GM19035 (cell line): Measurements from ENCODE around the gene ZYX.
"Not testable (repeated sequence)": the region's sequence is repeated elsewhere in the genome, so short reads cannot be mapped to it uniquely, and the experiment has no call there.

Source experiments
- ATAC-seq: cut with Tn5 transposase; IDR thresholded peaks from one replicate; pipeline ENCODE4 v1.9.1; 2021; ENCODE audit not compliant: unreplicated experiment

Gene ZYX

DNA sequence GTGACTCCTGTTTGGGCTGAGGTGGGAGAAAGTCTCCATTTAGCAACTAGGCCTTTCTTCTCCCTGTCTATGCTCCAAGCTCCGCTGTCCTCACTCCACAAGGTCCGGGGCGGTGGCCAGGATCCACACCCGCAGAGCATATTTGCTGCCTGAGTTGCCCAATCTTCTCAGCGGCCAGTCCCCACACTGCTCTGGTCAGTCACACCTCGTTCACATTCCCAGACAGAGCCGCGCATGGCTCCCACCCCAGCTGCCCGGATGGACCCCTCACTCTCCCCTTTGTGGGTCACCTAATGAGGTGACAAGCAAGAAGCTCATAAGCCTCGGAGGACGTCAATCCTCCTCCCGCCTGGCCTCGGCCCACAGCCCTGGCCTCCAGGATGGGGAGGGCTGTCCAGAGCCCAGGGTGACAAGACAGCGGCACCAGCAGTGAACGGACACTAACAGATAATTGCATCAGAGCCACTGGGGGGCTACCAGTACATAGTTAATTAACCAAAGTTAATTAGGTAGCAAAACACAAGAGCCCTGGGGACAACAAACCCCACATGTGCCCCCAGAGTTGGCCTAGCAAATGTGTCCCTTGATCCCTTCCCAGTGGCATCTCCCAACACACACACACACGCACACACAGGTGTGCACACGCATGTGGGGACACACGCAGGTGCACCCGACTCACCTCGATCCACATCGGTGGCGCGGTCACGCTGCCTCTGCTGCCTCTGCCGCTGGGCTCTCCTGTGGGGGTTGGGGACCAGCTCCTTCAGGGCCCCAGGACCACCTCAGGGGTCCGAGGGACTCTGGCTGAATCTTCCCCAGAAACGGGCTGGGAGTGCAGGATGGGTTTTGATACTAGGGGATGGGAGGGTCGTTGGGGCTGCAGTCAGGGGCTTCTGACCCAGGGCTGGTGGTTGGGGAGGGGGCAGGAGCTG lies 15.7 kb downstream of the ZYX start:
- no peak for ATAC-seq

DNA sequence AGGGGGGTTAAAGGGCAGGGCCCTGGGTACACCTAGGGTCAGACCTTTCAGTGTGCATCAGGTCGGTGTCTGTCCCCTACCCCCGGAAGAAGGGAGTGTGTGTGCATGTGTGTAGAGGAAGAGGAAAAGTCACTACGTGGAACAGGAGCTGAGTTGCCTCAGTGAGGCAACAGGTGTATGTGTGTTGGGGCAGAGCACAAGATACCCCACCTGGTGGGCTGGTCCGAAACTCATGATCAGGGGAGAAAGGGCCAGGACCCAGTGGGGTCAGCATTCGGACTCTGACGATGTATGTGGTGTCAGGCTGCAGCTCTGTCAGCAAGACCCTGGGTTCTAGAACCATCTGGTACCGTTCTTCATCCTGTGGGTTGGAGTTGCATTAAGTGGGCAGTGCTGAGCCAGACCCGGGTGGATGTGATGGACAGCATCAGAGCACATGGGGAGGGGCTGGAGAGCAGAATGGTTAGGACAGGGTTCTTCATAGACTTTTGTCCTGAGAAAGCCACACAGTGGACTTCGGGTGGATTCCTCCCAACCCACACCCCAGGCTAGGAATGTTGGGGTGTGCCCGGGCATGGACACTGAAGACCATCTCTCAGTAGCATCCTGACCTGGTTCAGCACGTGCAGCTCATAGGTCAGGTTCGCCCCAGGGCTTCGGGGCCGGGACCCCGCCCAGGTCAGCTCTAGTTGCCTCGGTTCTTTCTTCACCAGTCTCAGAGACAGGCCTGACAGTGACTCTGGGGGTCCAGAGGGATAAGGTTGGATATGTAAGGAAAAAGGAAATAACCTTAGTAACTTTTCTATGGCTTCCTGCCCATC lies 16.8 kb downstream of the ZYX start:
- no peak for ATAC-seq

DNA sequence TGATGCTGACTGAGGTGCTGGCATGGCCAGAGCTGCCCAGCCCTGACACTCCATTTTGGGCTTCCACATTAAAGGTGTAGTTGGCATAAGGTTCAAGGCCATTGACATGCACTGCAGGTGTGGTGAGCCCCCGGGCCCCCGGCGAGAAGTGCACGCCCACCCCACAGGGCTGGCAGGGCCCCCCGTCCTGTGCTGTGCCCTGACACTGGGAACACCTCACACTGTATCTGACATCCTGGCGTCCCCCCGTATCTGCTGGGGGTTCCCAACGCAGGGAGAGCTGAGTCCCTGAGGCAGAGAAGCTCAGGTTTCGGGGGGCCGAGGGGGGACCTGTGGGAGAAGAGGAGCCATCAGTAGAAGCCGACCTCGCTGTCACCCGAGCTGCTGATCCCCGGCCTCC lies 17.5 kb downstream of the ZYX start:
- no peak for ATAC-seq

DNA sequence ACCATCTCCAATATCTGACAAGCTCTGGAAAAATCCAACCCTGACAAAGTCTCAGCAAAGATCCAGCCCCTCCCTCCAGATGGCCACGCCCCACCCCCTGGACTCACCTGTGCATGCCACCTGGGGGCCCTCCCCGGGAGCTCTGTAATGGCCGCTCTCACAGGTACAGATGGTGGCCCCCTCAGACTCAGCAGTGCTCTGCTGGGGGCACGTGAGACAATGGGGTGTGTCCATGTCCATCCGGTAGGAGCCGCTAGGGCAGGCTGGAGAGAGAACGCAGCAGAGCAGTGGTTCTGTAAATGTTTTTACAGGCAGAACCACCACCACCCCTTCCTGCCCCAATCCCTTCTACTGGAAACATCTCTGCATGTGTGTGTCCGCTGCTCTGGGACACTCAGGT lies 18.0 kb downstream of the ZYX start:
- no peak for ATAC-seq

DNA sequence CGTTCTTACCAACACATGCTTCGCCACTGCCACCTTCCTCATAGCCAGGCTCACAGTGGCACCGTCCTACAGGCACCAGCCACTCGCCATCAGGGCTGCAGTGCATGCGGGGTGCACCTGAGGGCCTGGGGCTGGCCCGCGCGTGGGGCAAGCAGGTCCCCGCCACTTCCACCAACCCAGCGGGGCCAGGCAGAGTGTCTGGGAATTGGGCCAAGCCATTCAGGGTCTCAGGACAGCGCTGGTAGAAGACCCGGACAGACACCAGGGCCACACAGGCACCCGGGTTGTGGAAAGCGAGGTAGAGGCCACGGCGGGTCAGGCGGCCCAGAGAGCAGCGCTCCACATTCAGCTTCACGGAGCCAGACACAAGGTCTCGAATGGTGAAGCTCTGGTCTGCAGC lies 18.5 kb downstream of the ZYX start:
- no peak for ATAC-seq

DNA sequence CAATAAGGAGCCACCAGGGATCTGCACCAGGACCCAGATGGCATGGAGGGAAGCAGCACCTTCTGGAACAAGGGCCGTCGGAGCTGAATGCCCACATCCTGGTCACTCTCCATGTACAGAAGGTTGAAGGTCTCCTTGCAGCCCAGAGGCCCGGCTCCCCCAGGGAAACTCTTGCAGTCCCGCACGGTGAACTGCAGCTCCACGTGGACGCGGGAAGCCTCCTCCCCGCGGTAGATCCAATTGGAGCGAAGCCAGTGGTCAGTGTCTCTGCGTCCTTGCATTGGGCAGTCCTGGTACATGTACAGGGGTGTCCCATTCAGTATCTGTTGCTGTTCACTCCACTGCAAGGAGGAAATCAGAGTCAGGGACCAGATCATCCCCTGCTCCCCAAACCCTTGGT lies 20.1 kb downstream of the ZYX start:
- ATAC-seq, result no peak

DNA sequence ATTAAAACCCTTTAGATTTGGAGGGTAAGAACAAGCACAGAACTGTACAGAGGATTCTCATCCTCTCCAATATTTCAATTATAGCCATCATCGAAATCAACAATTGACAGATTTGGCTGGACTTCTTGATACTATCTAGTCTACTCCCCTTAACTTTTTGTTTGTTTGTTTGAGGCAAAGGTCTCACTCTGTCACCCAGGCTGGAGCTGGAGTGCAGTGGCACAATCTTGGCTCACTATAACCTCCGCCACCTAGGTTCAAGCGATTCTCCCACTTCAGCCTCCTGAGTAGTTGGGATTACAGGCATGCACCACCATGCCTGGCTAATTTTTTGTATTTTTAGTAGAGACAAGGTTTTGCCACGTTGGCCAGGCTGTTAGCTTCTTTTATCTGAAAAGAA lies 21.1 kb downstream of the ZYX start:
- not testable (repeated sequence) for ATAC-seq

DNA sequence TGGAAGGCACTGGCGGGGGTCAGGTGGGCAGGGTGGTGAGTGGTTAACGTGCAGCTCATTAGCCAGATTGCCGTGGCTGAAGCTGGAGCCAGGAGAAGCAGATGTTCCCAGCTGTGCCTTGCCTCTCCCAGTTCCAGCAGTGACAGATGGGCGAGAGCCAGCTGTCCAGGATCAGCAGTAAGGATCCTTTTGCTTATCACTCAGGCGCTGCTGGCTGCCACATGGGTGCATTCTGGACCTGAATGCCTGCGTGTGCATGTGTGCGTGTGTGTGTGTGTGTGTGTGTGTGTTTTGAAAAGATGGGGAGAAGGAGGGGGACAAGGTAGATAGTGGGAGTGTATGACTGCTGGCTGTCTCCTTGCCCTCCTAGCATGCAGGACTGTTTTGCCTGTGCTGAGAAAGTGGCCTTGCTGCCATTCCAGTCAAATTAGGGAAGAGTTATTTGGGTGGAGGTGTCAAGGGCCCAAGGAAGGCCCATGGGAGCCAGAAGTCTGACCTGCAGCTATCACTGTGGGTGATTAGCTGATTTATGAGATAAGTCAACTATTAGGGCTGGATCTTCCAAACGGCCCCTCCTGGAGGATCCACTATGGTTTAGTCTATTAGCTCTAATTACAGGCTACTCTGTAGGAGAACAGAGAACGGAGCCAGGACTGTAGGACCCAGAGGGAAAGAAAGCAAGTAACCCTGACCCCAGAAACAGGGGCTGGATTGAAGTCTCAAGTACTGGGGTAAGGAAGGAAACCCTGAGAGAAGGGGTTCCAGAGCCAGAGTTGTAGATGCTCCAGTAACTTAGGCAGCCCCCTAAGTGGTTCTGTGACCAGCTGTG lies 24.2 kb downstream of the ZYX start:
- no peak for ATAC-seq

DNA sequence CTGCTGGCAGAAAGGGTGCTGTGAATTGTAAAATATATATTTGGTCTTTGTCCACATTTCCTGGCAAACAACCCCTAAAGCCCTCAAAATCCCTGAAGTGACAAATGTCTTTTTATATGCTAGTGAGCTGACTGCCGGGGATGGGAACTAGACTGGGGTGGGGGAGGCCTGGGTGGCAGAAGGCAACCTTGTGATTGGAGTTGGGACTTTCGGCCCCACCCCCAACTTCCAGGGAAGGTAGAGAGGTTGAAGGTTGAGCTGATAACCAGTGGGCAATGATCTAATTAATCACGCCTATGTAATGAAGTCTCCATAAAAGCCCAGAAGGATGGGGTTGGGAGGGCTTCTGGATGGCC lies 24.8 kb downstream of the ZYX start:
- no peak for ATAC-seq

DNA sequence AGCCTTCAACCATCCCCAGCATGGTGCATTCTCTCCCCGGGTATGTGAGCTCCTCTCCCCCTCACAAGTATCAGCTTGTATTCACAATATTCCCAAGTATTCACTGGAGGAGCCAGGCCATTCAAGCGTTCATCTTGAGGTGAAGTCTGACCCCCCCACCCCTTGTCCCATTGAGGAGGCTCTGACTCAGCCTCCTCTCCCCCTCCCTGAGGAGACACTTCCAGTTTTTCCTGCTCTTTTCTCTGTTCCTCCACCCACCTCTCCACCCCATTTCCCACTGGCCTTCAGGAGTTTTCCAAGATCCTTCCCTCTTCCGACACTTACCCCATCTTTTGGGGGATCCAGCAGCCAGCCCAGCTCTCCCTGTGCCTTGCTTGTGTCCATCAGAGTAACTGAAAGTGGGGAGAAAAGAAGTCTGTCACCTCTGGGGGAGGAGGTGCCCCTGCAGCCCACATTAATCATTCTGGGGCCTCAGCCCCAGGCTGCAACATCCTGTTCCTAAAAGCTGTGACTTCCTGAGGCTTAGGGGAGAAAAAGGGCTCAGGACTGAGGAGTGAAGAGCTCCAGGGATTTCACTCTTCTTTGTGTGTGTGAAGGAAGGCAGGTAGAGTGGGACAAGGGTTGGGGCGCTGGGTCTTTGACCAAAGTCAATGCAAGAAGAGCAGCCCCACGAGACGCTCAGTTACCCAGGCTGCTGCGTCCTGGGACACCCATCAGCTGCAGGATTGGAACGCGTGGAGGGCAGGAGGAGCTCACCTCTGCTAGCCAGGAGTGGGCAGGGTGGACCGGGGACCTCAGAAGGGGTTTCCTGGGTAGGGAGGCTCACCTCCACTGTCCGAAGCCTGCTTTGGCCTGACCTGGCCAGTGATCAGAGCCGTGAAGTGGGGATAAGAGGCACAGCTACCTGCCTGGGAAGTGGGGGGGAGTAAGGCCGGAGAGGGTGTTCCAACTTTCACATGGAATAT lies 26.4 kb downstream of the ZYX start:
- ATAC-seq, result no peak

DNA sequence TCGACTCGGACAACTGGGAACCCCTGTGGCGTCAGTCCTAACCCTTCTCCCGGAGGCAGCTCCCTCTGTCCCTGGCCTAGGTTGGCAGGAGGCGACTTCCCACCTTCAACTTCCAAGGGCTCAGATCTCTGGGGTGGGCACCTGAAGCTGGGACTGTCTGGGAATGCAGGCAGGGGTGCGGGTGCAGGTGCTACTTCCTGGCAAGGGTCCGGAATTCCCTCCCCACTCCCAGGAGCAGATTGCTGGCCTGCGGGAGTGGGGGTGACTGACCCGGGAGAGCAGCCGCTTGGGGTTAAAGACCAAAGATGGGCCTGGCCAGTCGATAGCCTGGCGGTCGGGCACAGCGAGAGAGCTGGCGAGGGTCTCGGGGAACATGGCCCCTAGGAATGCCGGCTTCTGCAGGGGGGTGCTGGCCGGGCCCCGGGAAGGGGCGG lies 27.1 kb downstream of the ZYX start:
- no peak for ATAC-seq

DNA sequence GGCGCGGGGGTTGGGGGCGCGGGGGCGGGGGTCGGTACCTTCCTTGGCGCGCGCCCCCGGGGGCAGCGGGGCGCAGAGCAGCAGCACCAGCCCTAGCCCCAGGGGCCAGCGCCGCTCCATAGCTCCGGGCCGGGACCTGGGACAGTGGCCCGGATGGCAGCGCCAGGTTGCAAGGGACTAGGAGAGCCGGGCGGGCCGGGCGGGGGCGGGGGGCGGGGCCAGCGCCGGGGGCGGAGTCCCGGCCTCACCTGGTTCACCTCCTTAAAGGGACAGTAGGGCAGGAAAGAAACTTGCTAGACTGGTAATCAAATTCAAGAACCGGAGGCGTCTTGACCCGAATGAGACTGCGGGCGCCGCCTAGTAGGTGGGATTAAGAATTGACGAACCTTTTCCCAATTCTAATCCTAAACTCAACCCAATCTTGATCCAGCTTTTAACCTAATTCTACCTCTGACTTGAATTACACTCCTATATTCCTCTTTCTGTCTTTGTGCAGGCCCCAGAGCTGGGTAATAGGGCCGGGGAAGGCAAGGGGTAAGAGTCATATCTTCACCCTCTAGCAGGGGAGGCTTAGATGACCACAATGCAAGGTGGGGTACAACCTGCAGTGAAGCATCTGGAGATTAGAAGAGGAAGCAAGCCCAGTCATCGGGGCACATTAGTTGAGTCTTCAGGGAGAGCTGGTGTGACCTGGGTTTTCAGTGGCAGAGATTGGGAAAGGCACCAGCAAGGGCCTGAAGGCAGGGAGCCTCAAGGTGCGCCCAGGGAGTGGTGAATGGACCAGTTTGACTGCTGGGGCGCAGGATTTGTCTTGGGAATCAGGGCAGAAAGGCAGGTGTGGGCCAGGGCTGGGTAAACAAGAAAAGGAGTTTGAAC lies 27.8 kb downstream of the ZYX start, which contains the start of gene EPHA1:
Gene EPHA1, minus strand, starts transcription at position 171 of the 876 bp plus-strand sequence. Its CDS starts 51 bp downstream, at position 120.
- no peak for ATAC-seq

DNA sequence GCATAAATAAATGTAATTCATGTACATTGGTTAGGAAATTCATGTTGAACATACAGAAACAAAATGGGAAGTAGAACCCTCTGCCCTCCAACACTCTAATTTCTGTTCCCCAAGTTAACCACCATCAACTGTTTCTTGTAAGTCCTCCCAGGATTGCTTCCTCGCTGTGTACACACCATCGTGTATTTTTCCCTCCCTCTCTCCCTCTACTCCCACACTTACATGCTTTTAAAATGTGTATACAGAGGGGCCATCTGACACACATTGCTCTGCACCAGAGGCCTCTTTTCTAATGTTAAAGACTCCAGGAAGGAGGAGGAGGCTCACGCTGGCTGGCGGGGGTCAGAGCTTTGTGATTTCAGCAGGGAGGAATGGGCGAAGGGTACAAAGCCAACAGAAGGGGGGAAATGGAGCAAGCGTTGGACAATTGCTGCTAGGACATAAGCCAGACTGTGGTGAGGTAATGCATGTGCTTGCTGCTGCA lies 29.4 kb downstream of the ZYX start:
- ATAC-seq, result no peak

DNA sequence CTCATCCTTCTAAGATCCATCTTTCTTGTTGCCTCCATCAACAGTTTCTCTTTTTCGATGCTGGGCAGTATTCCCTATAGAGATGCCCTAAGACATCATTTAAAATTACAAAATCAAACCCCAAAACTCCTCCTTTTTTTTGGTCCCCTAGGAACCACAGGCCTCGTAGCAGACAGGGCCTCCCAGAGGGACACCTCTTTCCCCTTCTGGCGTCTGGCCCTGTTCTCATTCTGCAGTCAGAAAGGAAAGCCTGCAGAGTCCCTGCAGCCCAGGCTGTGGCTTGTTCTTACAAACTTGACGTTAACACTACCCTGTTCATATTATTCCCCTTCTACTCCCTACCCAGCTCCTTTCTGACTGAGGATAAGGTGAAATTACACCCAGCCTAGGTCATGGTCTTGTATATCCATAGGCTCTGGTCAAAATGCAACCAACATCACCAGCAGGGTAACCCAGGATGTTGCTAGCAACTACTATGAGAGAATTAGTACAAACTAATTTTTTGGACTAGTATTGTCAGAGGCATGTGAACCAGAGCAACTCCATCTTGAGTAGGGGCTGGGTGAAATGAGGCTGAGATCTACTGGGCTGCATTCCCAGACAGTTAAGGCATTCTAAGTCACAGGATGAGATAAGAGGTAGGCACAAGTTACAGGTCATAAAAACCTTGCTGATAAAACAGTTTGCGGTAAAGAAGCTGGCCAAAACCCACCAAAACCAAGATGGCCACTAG lies 31.0 kb downstream of the ZYX start:
- no peak for ATAC-seq

DNA sequence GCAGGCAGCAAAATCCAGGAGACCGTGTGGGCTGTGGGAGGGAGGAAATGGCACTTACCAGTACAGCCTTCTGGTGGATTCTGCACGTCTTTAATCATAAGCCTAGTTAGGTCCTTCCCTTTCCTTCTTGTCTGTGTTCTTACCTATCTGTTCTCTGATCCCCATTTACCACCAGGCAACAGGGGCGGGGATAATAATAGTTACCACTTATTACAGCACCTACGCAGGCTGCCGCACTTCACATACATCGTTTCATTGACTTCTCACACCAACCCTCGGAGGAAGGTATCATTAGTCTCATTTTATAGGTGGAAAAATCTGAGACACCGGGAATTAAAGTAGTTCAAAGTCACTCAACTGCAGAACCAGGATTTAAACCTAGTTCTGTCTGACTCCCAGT lies 32.0 kb downstream of the ZYX start:
- ATAC-seq, result no peak

DNA sequence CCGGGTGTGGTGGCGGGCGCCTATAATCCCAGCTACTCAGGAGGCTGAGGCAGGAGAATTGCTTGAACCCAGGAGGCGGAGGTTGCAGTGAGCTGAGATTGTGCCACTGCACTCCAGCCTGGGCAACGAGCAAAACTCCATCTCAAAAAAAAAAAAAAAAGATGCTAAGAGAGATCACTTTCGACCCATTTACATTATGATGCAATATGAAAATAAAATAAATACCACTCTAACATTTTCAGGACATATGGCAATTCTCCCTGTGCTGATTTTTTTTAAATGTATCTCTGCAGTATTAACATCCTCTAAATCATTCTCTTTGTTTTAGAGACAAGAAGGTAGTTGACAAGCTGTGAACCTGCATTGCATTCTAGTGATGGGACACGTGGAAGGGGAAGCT lies 34.1 kb downstream of the ZYX start:
- ATAC-seq, result not testable (repeated sequence)

DNA sequence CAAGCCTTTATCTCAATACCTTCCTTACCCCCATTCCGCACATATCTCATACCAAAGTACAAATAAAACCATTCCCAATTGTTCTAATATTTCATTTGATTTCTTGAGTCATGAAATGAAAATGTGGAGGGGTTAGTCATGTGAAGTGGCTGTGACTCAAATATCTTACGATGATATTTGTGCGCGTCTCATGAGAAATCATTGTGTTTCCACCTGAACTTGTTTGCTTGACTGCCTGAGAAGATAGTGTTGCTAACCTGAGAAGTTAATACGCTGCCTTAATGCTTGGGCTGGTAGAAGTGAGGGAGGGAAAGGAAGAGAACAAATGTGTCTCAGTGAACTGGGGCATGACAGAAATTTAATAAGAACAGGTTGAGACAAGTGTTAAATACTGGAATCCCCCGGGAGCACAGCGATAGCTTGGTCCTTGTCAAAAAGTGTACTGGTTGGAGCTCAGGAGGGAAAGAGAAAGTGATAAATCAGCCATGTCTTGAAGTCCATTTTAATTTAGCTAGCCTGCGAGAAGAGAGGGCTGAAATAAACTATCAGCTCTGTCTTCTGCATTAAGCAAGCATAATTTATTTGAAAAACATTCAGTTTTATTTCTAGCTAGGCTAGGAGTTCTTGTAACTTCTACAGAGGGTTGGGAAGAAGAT lies 34.7 kb downstream of the ZYX start:
- no peak for ATAC-seq
